ENCODE results near the gene FAM110A. TPM values are rescaled to one million over a fixed set of nuclear protein-coding genes. Genes with fewer than 3 reads are reported as not detected.

Gene FAM110A
- total and polyA plus RNA-seq, 2 of the 8 experiments (the other 6 are each of a cell fraction or from before 2014, with no cell fraction given) = 10.1 to 10.9 TPM

GRCh38 chr20:818001-818664, 15.4 kb upstream of the FAM110A start:
- Histone ChIP-seq H2BK20ac (ENCODE audit: low read length) (no peak overlapping the region), H3K23me2 (ENCODE audit: low read depth, low read length) (no peaks in the 10 kb centered on the region), H3K9ac (replicated peaks in 1 of 4; ENCODE audit: extremely low read depth in 1 of 4, low read depth in 3 of 4, low read length in 3 of 4) (no peak overlapping the region), H4K8ac (ENCODE audit: extremely low read depth, insufficient read depth, low read length) (no peak overlapping the region), H3K79me2 (ENCODE audit: control insufficient read depth in 1 of 2, insufficient read depth in 2 of 2, low read length in 2 of 2) (no peaks in the 10 kb centered on the region), H3K18ac (ENCODE audit: extremely low read depth, low read length) (no peak overlapping the region), H2AK5ac (ENCODE audit: low read depth, low read length) (peak overlapping the region; percentile 82; the same call in 1 of the 2 replicates), H3K23ac (ENCODE audit: insufficient read length) (no peak overlapping the region), H3K9me3 (ENCODE audit: insufficient read depth in 2 of 2, low read depth in 1 of 2, low read length in 1 of 2) (no peaks in the 10 kb centered on the region), H3K27ac (ENCODE audit: low read depth, low read length) (no peak overlapping the region), H3K4me2 (ENCODE audit: insufficient read depth in 1 of 2, low read depth in 2 of 2, low read length in 2 of 2) (no peak overlapping the region), H3K4ac (replicated peaks; ENCODE audit: insufficient read length, low read depth, low read length) (no peak overlapping the region), H3K36me3 (ENCODE audit: control insufficient read depth in 2 of 4, insufficient read depth in 4 of 4, low read length in 3 of 4) (no peaks in the 10 kb centered on the region), H3K4me1 (replicated peaks in 1 of 4; ENCODE audit: control insufficient read depth in 3 of 4, insufficient read depth in 4 of 4, low read length in 3 of 4) (peaks cover 0 to 3% (median 0%) of the 10 kb centered on the region in 4 experiments; a peak in 2 of 7 replicates), H4K20me1 (replicated peaks in 1 of 2; ENCODE audit: control insufficient read depth in 1 of 2, insufficient read depth in 2 of 2, low read length in 2 of 2) (no peaks in the 10 kb centered on the region), H4K91ac (replicated peaks; ENCODE audit: insufficient read length, low read length) (no peak overlapping the region), H4K5ac (ENCODE audit: insufficient read length, low read depth, low read length) (no peak overlapping the region), H3K27me3 (replicated peaks in 1 of 4; ENCODE audit: control insufficient read depth in 3 of 4, extremely low read depth in 1 of 4, insufficient read depth in 3 of 4, low read length in 3 of 4) (no peaks in the 10 kb centered on the region), H2BK12ac (ENCODE audit: low read depth, low read length) (no peak overlapping the region), H3K79me1 (ENCODE audit: low read depth, low read length) (no peaks in the 10 kb centered on the region), H3K56ac (replicated peaks; ENCODE audit: insufficient read length, low read depth, low read length) (no peak overlapping the region), H2BK15ac (ENCODE audit: low read length) (no peak overlapping the region), H2BK120ac (replicated peaks; ENCODE audit: low read depth, low read length) (no peak overlapping the region), H2BK5ac (ENCODE audit: low read depth, low read length) (no peak overlapping the region), H2AFZ (ENCODE audit: low read length) (no peak overlapping the region), H3K4me3 (ENCODE audit: extremely low read depth in 1 of 4, insufficient read depth in 2 of 4, low read depth in 3 of 4, low read length in 4 of 4) (no peak overlapping the region), H3K14ac (ENCODE audit: insufficient read length) (no peak overlapping the region)
- FAIRE-seq = no peak
- ChIA-PET POLR2A (ENCODE audit: partially characterized antibody) (interaction anchor here (1.6 kb wide), 1 partner anchor 154 kb away, joined by 3 read pairs; no protein-coding TSS in a partner anchor), CTCF (ENCODE audit: partially characterized antibody) (interaction anchor here (0.6 to 10.2 kb wide), 16 partner anchors 9 to 1748 kb away, joined by 3 to 153 read pairs (median 4); partner anchors contain the start of gene FAM110A)
- DNase-seq (ENCODE audit: low read depth in 1 of 2, low spot score in 2 of 2) = no peak
- 79% methylated on average over 13 of the region's 17 CpGs; no CpG with 5 or more reads in 1 of the 2 experiments for WGBS, 2 experiments (ENCODE audit: extremely low coverage in 1 of 2, insufficient coverage in 1 of 2, insufficient read length in 1 of 2, insufficient replicate concordance in 2 of 2, low coverage in 1 of 2, low lambda C conversion rate in 2 of 2, missing lambda C conversion rate in 1 of 2)
- TF ChIP-seq RNF2 (IDR thresholded peaks at IDR 0.05; ENCODE audit: borderline replicate concordance, low read depth, low read length, missing control alignments, poor library complexity, severe bottlenecking) = no peak
- no peak for TF ChIP-seq HDAC6 (IDR thresholded peaks at IDR 0.05; ENCODE audit: low read depth, low read length)
